ENCODE measurements around the gene TYK2. TPM values are rescaled to one million over a fixed set of nuclear protein-coding genes. Genes with fewer than 3 reads are reported as not detected.
A peak's percentile ranks its signal among the peaks of the same experiment; 100 is the strongest.
"Not testable (repeated sequence)": the region's sequence is repeated elsewhere in the genome, so short reads cannot be mapped to it uniquely, and the experiment has no call there.

TYK2 gene
- total RNA-seq, 1 donor from 2014 or later: 115 TPM

GRCh38 chr19:10416083-10416379, 35.7 kb upstream of the TYK2 start:
- intact Hi-C loops (cut with DNase I): no loop called here
- Histone ChIP-seq H3K9me3 (no peaks in the 10 kb centered on the region), H3K36me3 (no peaks in the 10 kb centered on the region), H3K27ac (no peak overlapping the region), H3K4me1 (peaks cover 50% of the 10 kb centered on the region), H3K4me3 (peak overlapping the region; percentile 34 to 38), H3K27me3 (peaks cover 11% of the 10 kb centered on the region)
- no peak for DNase-seq (ENCODE audit: extremely low spot score in 2 of 2)
- no peak for TF ChIP-seq CTCF (IDR thresholded peaks at IDR 0.05)
- no peak for TF ChIP-seq POLR2AphosphoS5 (IDR thresholded peaks at IDR 0.05; ENCODE audit: insufficient read depth in 1 of 2, low read depth in 1 of 2)
- no peak for TF ChIP-seq POLR2A (IDR thresholded peaks at IDR 0.05)

- DNase-seq (ENCODE audit: extremely low spot score in 2 of 2): no peak
- no peaks in the 10 kb centered on the region for H3K36me3 ChIP-seq
- no peak for TF ChIP-seq CTCF (IDR thresholded peaks at IDR 0.05)
- no peak for TF ChIP-seq POLR2AphosphoS5 (IDR thresholded peaks at IDR 0.05; ENCODE audit: insufficient read depth in 1 of 2, low read depth in 1 of 2)
- no peak for TF ChIP-seq POLR2A (IDR thresholded peaks at IDR 0.05)
- H3K9me3 ChIP-seq: no peaks in the 10 kb centered on the region
- peaks cover 16% of the 10 kb centered on the region for H3K4me1 ChIP-seq
- no peaks in the 10 kb centered on the region for H3K27me3 ChIP-seq
- intact Hi-C loops (cut with DNase I): no loop called here
- no peak overlapping the region for H3K27ac ChIP-seq
- H3K4me3 ChIP-seq: no peak overlapping the region
These were observed 32.0 kb upstream of the TYK2 start for GRCh38 chr19:10412257-10412977.

- H3K4me3 ChIP-seq; H3K9me3 ChIP-seq; H3K27ac ChIP-seq; H3K27me3 ChIP-seq; H3K36me3 ChIP-seq; intact Hi-C loops (cut with DNase I); H3K4me1 ChIP-seq; DNase-seq (ENCODE audit: extremely low spot score in 2 of 2): not testable (repeated sequence)
These were observed 30.9 kb upstream of the TYK2 start for GRCh38 chr19:10411224-10411623.

GRCh38 chr19:10408511-10409283, 28.3 kb upstream of the TYK2 start:
- no peak for TF ChIP-seq POLR2A (IDR thresholded peaks at IDR 0.05)
- no peak for TF ChIP-seq CTCF (IDR thresholded peaks at IDR 0.05)
- no peak for TF ChIP-seq POLR2AphosphoS5 (IDR thresholded peaks at IDR 0.05; ENCODE audit: insufficient read depth in 1 of 2, low read depth in 1 of 2)
- no peaks in the 10 kb centered on the region for H3K27me3 ChIP-seq
- no peaks in the 10 kb centered on the region for H3K9me3 ChIP-seq
- H3K36me3 ChIP-seq: no peaks in the 10 kb centered on the region
- intact Hi-C loops (cut with DNase I): no loop called here
- no peak overlapping the region for H3K27ac ChIP-seq
- DNase-seq (ENCODE audit: extremely low spot score in 2 of 2): no peak
- H3K4me3 ChIP-seq: no peak overlapping the region
- peaks cover 17% of the 10 kb centered on the region for H3K4me1 ChIP-seq

GRCh38 chr19:10407096-10407495, 26.7 kb upstream of the TYK2 start:
- no peak for DNase-seq (ENCODE audit: extremely low spot score in 2 of 2)
- H3K4me1 ChIP-seq: peaks cover 25% of the 10 kb centered on the region
- H3K27ac ChIP-seq: no peak overlapping the region
- intact Hi-C loops (cut with DNase I): no loop called here
- H3K9me3 ChIP-seq: no peaks in the 10 kb centered on the region
- no peak overlapping the region for H3K4me3 ChIP-seq
- no peaks in the 10 kb centered on the region for H3K27me3 ChIP-seq
- H3K36me3 ChIP-seq: no peaks in the 10 kb centered on the region
- TF ChIP-seq POLR2AphosphoS5 (IDR thresholded peaks at IDR 0.05; ENCODE audit: insufficient read depth in 1 of 2, low read depth in 1 of 2) (no peak), CTCF (IDR thresholded peaks at IDR 0.05) (no peak), POLR2A (IDR thresholded peaks at IDR 0.05) (no peak)
